GM12875 (cell line): ENCODE results near the gene NBPF11.
"Not testable (repeated sequence)": the region's sequence is repeated elsewhere in the genome, so short reads cannot be mapped to it uniquely, and the experiment has no call there.

ENCODE experiments used
- H3K4me3 ChIP-seq: one replicate; pipeline ENCODE4 v1.5.1; 2011; ENCODE audit warnings: low read depth, low read length, control low read depth
- TF ChIP-seq, protein P1 (sequence below): IDR thresholded peaks from 2 replicates; pipeline ENCODE4 v1.5.1; 2011; ENCODE audit warnings: low read depth, mild to moderate bottlenecking, control low read depth, inconsistent platforms, low read length, moderate library complexity, borderline replicate concordance; ENCODE audit not compliant: insufficient read depth

The NBPF11 gene

GRCh38 chr1:148161053-148161901, 9.2 kb upstream of the NBPF11 start:
- TF ChIP-seq, protein P1, sequence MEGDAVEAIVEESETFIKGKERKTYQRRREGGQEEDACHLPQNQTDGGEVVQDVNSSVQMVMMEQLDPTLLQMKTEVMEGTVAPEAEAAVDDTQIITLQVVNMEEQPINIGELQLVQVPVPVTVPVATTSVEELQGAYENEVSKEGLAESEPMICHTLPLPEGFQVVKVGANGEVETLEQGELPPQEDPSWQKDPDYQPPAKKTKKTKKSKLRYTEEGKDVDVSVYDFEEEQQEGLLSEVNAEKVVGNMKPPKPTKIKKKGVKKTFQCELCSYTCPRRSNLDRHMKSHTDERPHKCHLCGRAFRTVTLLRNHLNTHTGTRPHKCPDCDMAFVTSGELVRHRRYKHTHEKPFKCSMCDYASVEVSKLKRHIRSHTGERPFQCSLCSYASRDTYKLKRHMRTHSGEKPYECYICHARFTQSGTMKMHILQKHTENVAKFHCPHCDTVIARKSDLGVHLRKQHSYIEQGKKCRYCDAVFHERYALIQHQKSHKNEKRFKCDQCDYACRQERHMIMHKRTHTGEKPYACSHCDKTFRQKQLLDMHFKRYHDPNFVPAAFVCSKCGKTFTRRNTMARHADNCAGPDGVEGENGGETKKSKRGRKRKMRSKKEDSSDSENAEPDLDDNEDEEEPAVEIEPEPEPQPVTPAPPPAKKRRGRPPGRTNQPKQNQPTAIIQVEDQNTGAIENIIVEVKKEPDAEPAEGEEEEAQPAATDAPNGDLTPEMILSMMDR = no peak

DNA sequence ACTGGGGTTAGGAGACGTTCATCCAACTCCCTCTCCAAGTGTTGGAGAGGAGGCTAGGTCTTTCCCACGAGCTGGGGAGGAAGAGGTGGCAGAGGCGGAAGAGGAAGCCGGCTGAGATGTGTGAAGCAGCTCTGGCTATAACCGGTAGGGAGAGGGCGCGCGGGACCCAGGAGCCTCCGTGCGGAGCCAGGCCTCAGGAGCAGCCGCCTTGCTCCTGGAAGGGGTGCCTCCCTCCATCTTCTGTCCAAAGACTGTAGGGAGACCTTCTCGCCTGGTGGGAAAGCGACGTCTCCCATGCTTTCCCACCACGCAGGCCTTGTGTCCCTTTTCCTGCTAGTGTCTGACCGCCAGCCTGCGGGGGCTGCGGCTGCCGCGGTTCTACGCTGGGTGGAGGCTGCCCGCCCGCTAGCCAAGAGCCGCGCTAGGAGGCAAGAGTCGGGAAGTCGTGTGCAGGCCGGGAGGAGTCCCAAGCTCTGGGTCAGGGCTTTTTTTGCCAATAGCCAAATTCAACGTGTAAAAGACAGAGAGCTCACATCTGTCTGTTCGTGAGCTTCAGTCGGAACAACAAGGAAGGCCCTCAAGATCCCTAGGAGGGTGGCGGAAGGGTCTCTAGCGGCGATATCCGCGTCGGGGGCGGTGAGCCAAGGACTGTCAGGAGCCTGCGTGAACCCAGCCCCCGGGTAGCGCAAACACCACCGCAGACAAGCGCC, 8.4 kb upstream of the NBPF11 start:
- H3K4me3 ChIP-seq = no peak overlapping the region
- TF ChIP-seq, protein P1 = no peak

More at GRCh38 chr1:148161053-148161901, 9.2 kb upstream of the NBPF11 start:
- no peak overlapping the region for H3K4me3 ChIP-seq

GRCh38 chr1:148160048-148160342, 7.9 kb upstream of the NBPF11 start:
- TF ChIP-seq, protein P1 = no peak
- no peak overlapping the region for H3K4me3 ChIP-seq

GRCh38 chr1:148158341-148159003, 6.4 kb upstream of the NBPF11 start:
- TF ChIP-seq, protein P1 = no peak

GRCh38 chr1:148157803-148158202, 5.7 kb upstream of the NBPF11 start:
- not testable (repeated sequence) for H3K4me3 ChIP-seq

More at GRCh38 chr1:148158341-148159003, 6.4 kb upstream of the NBPF11 start:
- no peak overlapping the region for H3K4me3 ChIP-seq

- H3K4me3 ChIP-seq = not testable (repeated sequence)
These were observed 3.6 kb upstream of the NBPF11 start for GRCh38 chr1:148155494-148156275.

DNA sequence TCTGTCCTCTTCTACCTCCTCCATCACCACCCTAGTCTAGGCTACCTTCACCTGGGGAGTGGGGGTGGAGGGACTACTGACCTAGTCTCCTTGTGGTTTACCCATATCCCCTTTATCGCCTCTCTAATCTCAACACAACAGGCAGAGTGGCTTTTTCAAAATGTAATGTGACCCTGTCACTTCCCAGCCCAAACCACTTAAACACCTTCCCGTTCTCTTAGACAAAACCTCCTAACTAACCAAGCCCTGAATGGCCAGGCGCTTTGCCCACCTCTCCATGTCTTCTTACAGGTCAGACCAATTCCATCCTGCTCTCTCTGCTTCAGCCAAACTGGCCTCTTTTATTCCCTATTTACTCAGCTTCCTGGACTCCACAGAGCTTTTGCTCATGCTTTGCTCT, 714 bp upstream of the NBPF11 start:
- H3K4me3 ChIP-seq = not testable (repeated sequence)

GRCh38 chr1:148151371-148151819, 686 bp downstream of the NBPF11 start:
- H3K4me3 ChIP-seq = peak overlapping the region; percentile 61

GRCh38 chr1:148150945-148151344, 1.1 kb downstream of the NBPF11 start:
- peak overlapping the region; percentile 61 for H3K4me3 ChIP-seq

- not testable (repeated sequence) for H3K4me3 ChIP-seq
These were observed 2.1 kb downstream of the NBPF11 start for GRCh38 chr1:148150014-148150413.

DNA sequence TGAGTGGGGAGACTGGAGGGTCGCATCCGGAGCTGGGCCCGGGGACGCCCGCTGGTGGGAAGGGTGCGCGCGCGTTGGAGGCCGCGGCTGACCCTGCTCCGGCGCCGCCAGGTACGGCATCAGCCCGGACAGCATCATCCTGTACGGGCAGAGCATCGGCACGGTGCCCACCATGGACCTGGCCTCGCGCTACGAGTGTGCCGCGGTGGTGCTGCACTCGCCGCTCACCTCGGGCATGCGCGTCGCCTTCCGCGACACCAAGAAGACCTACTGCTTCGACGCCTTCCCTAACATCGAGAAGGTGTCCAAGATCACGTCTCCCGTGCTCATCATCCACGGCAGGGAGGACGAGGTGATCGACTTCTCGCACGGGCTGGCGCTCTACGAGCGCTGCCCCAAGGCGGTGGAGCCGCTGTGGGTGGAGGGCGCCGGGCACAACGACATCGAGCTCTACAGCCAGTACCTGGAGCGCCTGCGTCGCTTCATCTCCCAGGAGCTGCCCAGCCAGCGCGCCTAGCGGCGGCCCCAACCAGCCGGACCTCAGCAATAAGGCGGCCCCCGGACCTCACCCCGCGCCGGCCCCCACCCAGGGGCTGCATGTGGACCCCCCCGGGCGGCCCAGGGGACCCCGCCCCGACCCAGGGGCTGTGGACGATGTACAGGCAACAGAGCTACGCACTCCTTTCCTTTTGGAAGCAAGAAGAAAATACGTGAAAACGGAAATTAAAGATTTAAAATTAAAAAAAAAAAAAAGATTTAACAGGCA, 2.8 kb downstream of the NBPF11 start:
- not testable (repeated sequence) for H3K4me3 ChIP-seq

DNA sequence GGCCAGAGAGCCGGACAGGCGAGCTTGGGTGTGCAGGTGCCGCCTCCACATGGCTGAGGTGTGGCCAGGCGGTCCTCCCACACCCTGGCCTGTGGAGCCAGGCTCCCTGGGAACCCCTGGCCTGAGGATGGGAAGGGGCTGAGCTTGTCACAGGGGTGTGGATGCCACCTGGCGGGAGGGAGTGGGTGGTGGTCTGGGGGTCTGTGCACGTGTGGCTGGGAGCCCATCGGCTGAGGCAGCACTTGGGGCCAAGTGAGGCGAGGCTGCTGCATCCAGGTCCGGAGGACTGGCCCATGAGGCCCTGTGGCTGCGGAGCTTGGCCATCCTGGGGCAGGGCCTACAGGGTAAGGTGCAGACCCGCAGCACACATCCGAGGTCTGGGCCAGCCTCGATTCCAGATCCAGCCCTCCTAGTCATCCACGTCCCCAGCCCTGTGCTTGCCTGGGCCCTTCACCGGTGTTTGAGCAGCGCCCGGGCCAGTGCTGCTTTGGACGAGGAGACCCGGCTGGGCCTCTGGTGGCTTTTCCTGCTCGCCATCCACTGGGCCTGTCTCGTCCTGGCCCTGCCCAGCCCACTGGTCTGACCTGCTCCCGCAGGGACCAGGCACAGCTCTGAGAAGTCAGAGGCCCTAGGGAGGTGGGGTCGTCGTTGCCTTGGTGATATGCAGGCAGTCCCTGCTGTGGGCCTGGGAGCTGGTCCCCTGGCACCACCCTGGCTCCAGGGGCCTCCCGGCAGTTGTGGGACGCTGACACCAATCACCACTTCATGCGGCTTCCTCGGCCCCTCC, 4.8 kb downstream of the NBPF11 start:
- H3K4me3 ChIP-seq = not testable (repeated sequence)
